GM12878 (cell line): ENCODE measurements around the gene SGTA. TPM values are rescaled to one million over a fixed set of nuclear protein-coding genes. Genes with fewer than 3 reads are reported as not detected.

Experiments used
- ATAC-seq: fragments of 200-7000 bp; cut with Tn5 transposase; 3 replicates; pipeline ENCODE4 v1.9.1; 2020; ENCODE audit warnings: mild to moderate bottlenecking, moderate library complexity
- BruUV-seq: library from RNA; stranded (reverse); fragments of 400-500 nt; replicated peaks from 2 replicates; lab custom pipeline; 2021; lab: Mats Ljungman, UMichigan
- CTCF ChIA-PET: fragments of 300-600 bp; sonication (Branson Sonifier 250); formaldehyde crosslinking; extraction: SDS; loops from one replicate; lab custom pipeline; 2021; ENCODE audit warnings: inconsistent platforms; lab: Yijun Ruan, JAX
- POLR2A ChIA-PET: fragments of 350-600 bp; formaldehyde crosslinking; extraction: SDS; loops from one replicate; lab custom pipeline; 2021; ENCODE audit warnings: inconsistent platforms; lab: Charles Lee
- RAD21 ChIA-PET: fragments of 300-600 bp; sonication (Branson Sonifier 250); formaldehyde crosslinking; loops from one replicate; lab custom pipeline; 2023; ENCODE audit warnings: antibody characterized with exemption; ENCODE audit not compliant: unreplicated experiment; lab: Charles Lee
- SMC1A ChIA-PET: fragments of 300-600 bp; sonication (Branson Sonifier 250); formaldehyde crosslinking; loops from one replicate; lab custom pipeline; 2023; ENCODE audit not compliant: unreplicated experiment, uncharacterized antibody; lab: Charles Lee
- DNase-seq: peaks from one replicate; pipeline ENCODE4 v3.0.0-alpha.2; 2011; ENCODE audit warnings: low read depth, low spot score
- FAIRE-seq: peaks from 3 replicates; lab custom pipeline; 2011; peaks lifted over from hg19 to GRCh38; lab: Jason Lieb, UNC
- H2AFZ ChIP-seq: 2 replicates; pipeline ENCODE4 v1.6.0; 2011; ENCODE audit warnings: low read depth, low read length, control low read depth; ENCODE audit not compliant: control insufficient read depth
- H3K27ac ChIP-seq: 2 replicates; pipeline ENCODE4 v1.5.1; 2011; ENCODE audit warnings: control low read depth; ENCODE audit not compliant: control insufficient read depth, insufficient read depth
- H3K27me3 ChIP-seq, 2 experiments: replicated peaks in 1 of 2; 2 replicates each; pipeline versions ENCODE4 v1.6.0 to v1.6.1; 2011; ENCODE audit warnings: low read length in 1 of 2; ENCODE audit not compliant: control insufficient read depth in 2 of 2, insufficient read depth in 2 of 2
- H3K36me3 ChIP-seq, 2 experiments: 2 replicates each; pipeline ENCODE4 v1.5.1; 2011; ENCODE audit warnings: low read length in 1 of 2; ENCODE audit not compliant: control insufficient read depth in 2 of 2, insufficient read depth in 2 of 2
- H3K4me1 ChIP-seq: 2 replicates; pipeline ENCODE4 v1.6.1; 2011; ENCODE audit warnings: mild to moderate bottlenecking, low read length, moderate library complexity, mixed read lengths; ENCODE audit not compliant: control insufficient read depth, insufficient read depth
- H3K4me2 ChIP-seq: 2 replicates; pipeline ENCODE4 v1.6.0; 2011; ENCODE audit warnings: control low read depth; ENCODE audit not compliant: control insufficient read depth, insufficient read depth
- H3K4me3 ChIP-seq: fragments of 200-600 bp; sonication (generic); 2 replicates; pipeline ENCODE4 v1.5.1; 2016
- H3K79me2 ChIP-seq: 2 replicates; pipeline ENCODE4 v1.6.0; 2011; ENCODE audit warnings: low read length; ENCODE audit not compliant: control insufficient read depth, insufficient read depth
- H3K9ac ChIP-seq: 2 replicates; pipeline ENCODE4 v1.8.0; 2011; ENCODE audit warnings: low read length, control low read depth, mixed read lengths; ENCODE audit not compliant: control insufficient read depth, insufficient read depth
- H3K9me3 ChIP-seq: replicated peaks from 3 replicates; pipeline ENCODE4 v1.5.1; 2011; ENCODE audit warnings: mild to moderate bottlenecking, low read length; ENCODE audit not compliant: control insufficient read depth, insufficient read depth
- H4K20me1 ChIP-seq: 2 replicates; pipeline ENCODE4 v1.6.0; 2011; ENCODE audit not compliant: control insufficient read depth, insufficient read depth
- CBFB ChIP-seq: IDR thresholded peaks from 2 replicates; pipeline ENCODE4 v1.6.1; 2016; ENCODE audit warnings: antibody characterized with exemption, low read depth
- CREM ChIP-seq: IDR thresholded peaks from 2 replicates; pipeline ENCODE4 v1.6.1; 2014; ENCODE audit warnings: antibody characterized with exemption, low read depth
- CTCF ChIP-seq, 3 experiments: IDR thresholded peaks in 2 of 3; conservative IDR thresholded peaks in 1 of 3; 2 replicates each; pipeline ENCODE4 v1.5.1; 2011; ENCODE audit warnings: low read depth in 3 of 3, low read length in 3 of 3, mild to moderate bottlenecking in 3 of 3, control low read depth in 2 of 3, moderate library complexity in 2 of 3, inconsistent platforms in 1 of 3, mixed read lengths in 1 of 3; ENCODE audit not compliant: control insufficient read depth in 2 of 3, insufficient read depth in 1 of 3; ENCODE audit errors: extremely low read depth in 1 of 3
- ELK1 ChIP-seq: IDR thresholded peaks from 2 replicates; pipeline ENCODE4 v1.6.1; 2012; ENCODE audit warnings: low read depth, low read length, improper control_type of control experiment
- EP300 ChIP-seq, 2 experiments: fragments of 150-350 bp in 1 of 2; IDR thresholded peaks; 2 replicates each; pipeline ENCODE4 v1.6.1; 2011 to 2012; ENCODE audit warnings: low read depth in 2 of 2, low read length in 2 of 2, borderline replicate concordance in 1 of 2, improper control_type of control experiment in 1 of 2, inconsistent platforms in 1 of 2; ENCODE audit not compliant: control insufficient read depth in 1 of 2
- HDGF ChIP-seq: fragments of 450-650 bp; IDR thresholded peaks from 2 replicates; pipeline ENCODE4 v1.6.1; 2016; ENCODE audit warnings: antibody characterized with exemption
- MTA2 ChIP-seq: fragments of 450-650 bp; IDR thresholded peaks from 2 replicates; pipeline ENCODE4 v1.6.1; 2016; ENCODE audit warnings: low read depth, mild to moderate bottlenecking, moderate library complexity
- NR2C2 ChIP-seq: IDR thresholded peaks from 2 replicates; pipeline ENCODE4 v1.6.1; 2011; ENCODE audit warnings: borderline replicate concordance, low read depth; ENCODE audit not compliant: control insufficient read depth, insufficient read length
- PML ChIP-seq: IDR thresholded peaks from 2 replicates; pipeline ENCODE4 v1.6.1; 2012; ENCODE audit warnings: low read length, inconsistent platforms
- RCOR1 ChIP-seq: conservative IDR thresholded peaks from 2 replicates; pipeline ENCODE4 v1.6.1; 2012; ENCODE audit warnings: low read depth, low read length, improper control_type of control experiment
- ZBTB33 ChIP-seq: fragments of 450-650 bp; IDR thresholded peaks from 2 replicates; pipeline ENCODE4 v1.6.1; 2017; ENCODE audit warnings: mild to moderate bottlenecking
- ZBTB4 ChIP-seq: fragments of 450-650 bp; formaldehyde crosslinking; IDR thresholded peaks from 2 replicates; pipeline ENCODE4 v1.4.0; 2022; ENCODE audit warnings: mild to moderate bottlenecking, moderate library complexity
- WGBS: methylation state at CpG from one replicate; pipeline ENCODE4 v1.1.6; 2016; ENCODE audit warnings: low lambda C conversion rate; ENCODE audit not compliant: insufficient replicate concordance, insufficient coverage; ENCODE audit errors: missing lambda C conversion rate; 5-methylcytosine and 5-hydroxymethylcytosine counted together
- in situ Hi-C: fragments of 300-500 bp; cut with MboI; formaldehyde crosslinking; loops from 9 replicates; pipeline ENCODE4 v1.14.3; 2018; ENCODE audit warnings: mixed read lengths
- intact Hi-C: fragments of 100-400 bp; cut with micrococcal nuclease; formaldehyde crosslinking; loops from one replicate; pipeline ENCODE4 v1.14.2; 2022; ENCODE audit not compliant: unreplicated experiment
- polyA plus RNA-seq, 11 experiments: library from polyadenylated mRNA; depleted of rRNA in 4 of 11; unstranded in 6 of 11; stranded (reverse) in 5 of 11; fragments of >200 nt; fragmentation: Nextera tagmentation in 4 of 11; fragmentation: Illumina TruSeq in 1 of 11; extraction: Ambion mirVana in 4 of 11; extraction: Trizol in 1 of 11; gene quantifications; 1 replicate in 1 of 11; 2 replicates in 10 of 11; pipeline versions ENCODE4 v1.2.1 to v1.2.3, GENCODE V29; 2011 to 2016; ENCODE audit warnings: inconsistent platforms in 2 of 11, missing spikeins in 2 of 11, low read depth in 1 of 11
- total RNA-seq, 4 experiments: library from RNA; depleted of rRNA in 3 of 4; stranded (reverse); fragments of >200 nt in 3 of 4; fragmentation: Illumina TruSeq in 1 of 4; extraction: Trizol in 1 of 4; gene quantifications; 2 replicates each; pipeline versions ENCODE4 v1.2.1 to v1.2.3, GENCODE V29; 2013 to 2021

The SGTA gene
- total and polyA plus RNA-seq, 10 of the 15 experiments (the other 5 are each of a cell fraction or from before 2014, with no cell fraction given) = 2.0 to 102 (median 48.2) TPM

- Histone ChIP-seq H3K9ac (no peak overlapping the region), H3K9me3 (no peaks in the 10 kb centered on the region), H3K27ac (no peak overlapping the region), H3K4me3 (no peak overlapping the region), H3K4me1 (no peaks in the 10 kb centered on the region), H3K4me2 (no peak overlapping the region), H2AFZ (no peak overlapping the region), H3K79me2 (no peaks in the 10 kb centered on the region), H4K20me1 (no peaks in the 10 kb centered on the region), H3K27me3 (no peaks in the 10 kb centered on the region), H3K36me3 (peaks cover 5 to 49% of the 10 kb centered on the region in 2 experiments)
- ChIA-PET SMC1A (no interaction called here), RAD21 (no interaction called here), POLR2A (interaction anchor here (0.6 kb wide), 1 partner anchor 91 kb away, joined by 4 read pairs; no protein-coding TSS in a partner anchor), CTCF (no interaction called here)
- DNase-seq = no peak
- intact Hi-C loops = no loop called here
- TF ChIP-seq CBFB (no peak), EP300 (IDR thresholded peaks at IDR 0.05; ENCODE audit: borderline replicate concordance in 1 of 2, control insufficient read depth in 1 of 2, low read depth in 2 of 2, low read length in 2 of 2) (no peak), ZBTB33 (no peak), CREM (no peak), PML (no peak), HDGF (no peak), ELK1 (no peak), RCOR1 (no peak), NR2C2 (no peak), ZBTB4 (CRISPR knock-in tag) (no peak), MTA2 (no peak), CTCF (IDR thresholded peaks at IDR 0.05 in 2 of 3, conservative IDR thresholded peaks at IDR 0.05 in 1 of 3; ENCODE audit: control insufficient read depth in 2 of 3, extremely low read depth in 1 of 3, insufficient read depth in 1 of 3, low read depth in 3 of 3, low read length in 3 of 3) (no peak)
- in situ Hi-C loops = no loop called here
- no peak for FAIRE-seq
- ATAC-seq = no peak
- no TSS peak for BruUV-seq
- WGBS = 100% methylated on average over 12 of the region's 12 CpGs
These were observed 19.4 kb downstream of the SGTA start for GRCh38 chr19:2763687-2764086.
